SW480 (cell line): Measurements from ENCODE around the gene GPR107.

Source experiments
- DNase-seq: peaks from one replicate; pipeline ENCODE4 v3.0.0-alpha.2; 2016; ENCODE audit warnings: low spot score

The GPR107 gene

DNA sequence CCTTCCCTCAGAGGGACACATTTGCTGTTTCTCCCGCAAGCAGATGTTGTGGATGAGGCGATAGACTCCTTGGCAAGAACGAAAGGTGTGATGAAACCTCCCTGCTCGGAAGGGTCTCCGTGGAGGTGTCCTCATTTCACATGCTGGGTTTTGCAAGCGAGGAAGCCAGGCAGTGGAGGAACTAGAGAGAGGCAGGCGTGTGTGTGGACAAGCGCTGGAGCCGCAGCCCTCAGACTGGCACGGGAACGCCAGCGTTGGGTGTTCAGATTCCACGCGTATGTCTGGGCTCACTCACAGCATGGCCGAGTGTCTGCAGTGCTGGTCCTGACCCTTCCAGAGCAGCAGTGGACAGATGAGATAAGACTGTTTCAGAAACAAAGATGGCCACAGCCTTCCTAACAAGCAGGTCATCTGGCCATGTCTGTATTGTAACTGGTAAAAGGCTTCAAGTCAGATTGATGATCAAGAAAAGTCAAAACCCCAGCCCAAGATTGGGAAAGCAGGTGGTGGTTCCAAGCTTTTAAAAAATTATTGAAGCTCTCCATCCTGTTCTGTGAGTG, 83.5 kb downstream of the GPR107 start:
- DNase-seq: no peak

DNA sequence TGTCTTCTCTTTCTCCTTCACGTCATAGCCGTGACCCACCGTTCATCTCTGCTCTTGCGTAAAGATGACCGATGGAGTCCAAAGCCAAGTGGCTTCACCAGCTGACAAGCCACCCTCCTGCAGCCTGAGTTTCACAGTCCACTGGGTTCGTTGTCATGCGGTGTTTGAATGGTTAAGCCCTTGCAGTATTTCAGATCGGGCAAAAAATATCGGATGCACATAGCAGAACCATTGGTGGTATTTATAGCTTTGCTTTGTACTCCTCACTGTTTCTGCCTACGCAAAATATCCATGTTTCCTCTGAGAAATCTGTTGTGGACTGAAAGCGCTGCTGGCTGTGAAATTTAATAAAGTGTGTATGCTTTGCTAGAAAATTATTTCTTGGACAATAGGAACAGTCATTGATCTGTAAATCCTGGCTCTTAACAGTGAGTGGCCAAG, 84.0 kb downstream of the GPR107 start:
- DNase-seq: no peak

DNA sequence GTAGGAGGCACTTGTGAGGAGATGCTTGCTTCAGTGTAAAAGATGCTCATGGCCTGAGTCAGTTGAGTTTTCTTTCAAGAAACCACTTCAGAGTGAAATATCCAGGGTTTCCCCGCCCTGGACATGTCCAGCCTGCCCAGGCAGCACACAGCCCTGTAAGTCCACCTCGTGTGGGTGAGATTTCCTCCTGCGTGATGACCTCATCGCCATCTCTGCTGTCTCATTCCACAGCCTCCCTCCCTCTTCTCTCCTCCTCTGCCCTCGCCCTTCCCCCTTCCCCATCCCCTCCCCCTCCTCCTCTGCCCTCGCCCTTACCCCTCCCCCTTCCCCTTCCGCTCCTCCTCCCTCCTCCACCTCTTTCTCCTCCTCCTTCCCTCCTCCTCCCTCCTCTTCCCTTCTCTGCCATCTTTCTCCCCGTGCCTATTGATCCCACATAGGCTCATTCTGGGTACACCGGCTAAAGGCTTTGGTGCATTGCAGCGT, 84.5 kb downstream of the GPR107 start:
- peak; percentile 66 for DNase-seq

DNA sequence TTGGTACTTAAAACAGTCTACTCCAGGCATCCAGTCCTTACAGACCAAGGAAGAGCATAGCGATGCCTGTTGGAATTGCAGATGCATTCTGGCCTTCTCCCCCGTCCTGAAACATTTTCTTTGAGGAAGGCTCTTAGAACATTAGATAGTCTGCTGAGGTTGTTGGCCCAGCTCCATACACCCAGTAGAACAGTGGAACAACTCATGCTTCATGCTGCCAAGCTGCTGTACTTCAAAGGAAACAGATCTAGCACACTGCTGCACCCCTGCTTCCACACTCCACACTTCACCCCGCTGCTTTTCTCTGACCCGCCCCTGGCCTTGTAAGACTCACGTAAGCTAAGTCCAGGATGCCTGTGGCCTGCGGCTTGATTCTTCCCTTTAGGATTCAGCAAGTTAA, 85.1 kb downstream of the GPR107 start:
- DNase-seq: peak; percentile 69

DNA sequence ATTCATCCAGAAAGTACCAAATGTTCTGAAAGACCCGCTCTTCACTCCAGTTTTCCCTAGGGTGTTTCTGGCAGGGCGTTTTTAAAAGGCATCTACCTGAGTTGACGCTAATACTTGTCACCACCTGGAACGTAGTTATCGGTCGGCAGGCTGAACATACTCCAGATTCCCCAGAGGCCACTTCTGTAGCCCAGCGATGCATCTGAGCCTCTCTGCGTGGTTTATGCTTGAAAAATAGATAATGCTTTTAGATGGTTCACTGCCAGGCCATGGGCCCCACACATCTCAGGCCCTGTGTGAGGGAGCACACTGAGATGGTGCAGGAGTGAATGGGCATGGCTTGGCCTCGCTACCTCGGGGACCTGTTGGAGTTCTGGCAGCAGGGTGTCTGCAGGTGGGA, 85.5 kb downstream of the GPR107 start:
- no peak for DNase-seq

DNA sequence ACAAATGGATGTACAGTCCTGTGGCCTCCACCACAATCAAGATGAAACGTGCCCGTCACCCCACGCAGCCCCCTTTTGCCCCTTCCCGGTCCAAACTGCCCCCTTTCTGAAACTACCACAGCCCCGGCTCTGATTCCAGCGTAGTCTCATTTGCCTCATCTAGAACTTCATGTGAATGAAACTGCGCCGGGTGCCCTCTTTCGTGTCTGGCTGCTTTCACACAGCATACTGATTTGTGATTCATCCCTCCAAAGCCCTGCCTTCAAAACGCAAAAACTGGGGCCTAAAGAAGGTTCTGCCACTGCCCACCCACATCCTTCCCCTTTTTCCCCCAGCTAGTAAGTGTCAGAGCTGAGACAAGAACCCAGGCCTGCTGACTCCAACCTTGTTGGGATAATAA, 87.0 kb downstream of the GPR107 start:
- DNase-seq: no peak

DNA sequence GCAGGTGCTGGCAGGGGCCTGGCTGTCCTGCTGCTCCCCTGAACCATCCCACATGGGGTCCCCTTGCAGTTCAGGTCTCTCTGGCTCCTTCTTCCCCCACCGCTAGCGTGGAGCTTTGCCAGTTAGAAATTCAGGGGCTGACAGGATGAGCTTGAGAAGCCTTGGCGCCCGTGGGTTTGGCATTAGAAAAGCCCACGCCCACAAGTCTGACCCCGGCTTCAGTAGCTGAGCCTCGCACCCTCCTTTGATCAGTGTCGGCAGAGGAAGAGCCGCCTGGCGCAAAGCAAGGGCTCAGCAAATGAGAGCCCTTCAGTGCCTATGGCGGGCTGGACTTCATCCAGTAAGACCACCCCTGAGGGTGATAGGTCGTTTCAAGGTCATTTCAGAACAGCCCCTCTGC, 88.3 kb downstream of the GPR107 start:
- no peak for DNase-seq

DNA sequence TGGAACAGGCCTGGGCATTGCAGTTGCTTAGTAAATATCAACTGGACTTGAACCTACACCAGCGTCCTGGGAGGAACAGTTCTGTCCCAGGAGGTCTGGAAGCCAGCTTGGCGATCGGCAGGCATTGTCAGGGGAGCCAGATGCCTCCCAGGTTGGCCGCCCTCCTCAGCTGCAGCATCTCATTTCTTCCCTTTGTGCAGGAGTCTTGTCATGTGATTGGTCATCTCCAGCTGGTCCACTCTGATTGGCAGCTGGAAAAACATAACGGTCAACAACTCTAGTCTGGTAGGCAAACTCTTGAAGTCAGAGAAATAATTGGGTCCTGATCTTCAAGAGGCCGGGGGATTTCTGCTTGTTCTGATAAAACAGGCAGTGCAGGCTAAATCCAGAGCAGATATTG, 88.9 kb downstream of the GPR107 start:
- no peak for DNase-seq

DNA sequence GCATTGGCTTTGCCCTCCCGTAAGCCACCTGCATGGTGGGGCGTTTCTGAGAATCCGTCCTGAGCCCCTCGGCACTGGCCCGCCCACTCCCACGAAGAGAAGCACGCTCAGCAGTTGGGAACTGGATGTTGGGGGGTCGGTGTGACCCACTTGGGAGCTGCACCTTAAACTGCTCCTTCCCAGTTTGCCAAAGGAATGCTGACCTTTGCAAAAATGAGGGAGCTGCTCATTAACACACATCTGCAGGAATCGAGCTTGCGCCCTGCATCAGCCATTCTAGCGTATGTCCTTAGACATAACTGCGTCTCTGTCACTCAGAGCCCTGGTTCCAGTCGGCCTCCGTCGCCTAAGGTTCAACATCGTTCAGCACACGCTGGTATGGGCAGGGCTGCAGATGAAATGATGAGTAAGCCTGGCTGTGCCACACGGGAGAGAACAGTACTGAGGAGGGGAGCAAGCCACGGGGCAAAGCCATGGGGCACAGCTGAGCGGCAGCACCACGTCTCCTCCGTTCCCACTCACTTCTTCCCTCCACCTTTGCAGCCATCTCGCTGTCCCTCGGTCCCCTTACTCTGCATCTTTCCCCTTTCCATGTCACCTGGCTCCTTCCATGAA, 89.7 kb downstream of the GPR107 start:
- DNase-seq: no peak

DNA sequence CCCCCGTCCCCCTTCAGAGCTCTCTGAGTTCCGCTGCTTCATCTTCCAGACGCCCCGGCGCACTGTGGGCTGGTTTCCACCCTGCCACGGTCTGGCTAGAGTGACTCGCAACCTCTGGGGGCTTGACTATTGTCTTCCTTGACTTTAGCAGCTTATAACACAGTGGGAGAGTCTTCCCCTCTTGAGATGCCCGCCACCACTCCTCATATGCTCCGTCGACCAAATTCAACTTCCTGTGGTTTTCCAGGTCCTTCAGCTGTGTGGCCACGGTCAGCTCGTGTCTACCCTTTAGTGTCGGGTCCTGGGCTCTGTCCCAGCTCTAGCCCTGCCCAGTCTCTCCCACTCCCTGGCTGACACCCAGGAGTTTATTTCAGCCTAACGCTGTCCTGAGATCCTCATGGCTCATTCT, 90.3 kb downstream of the GPR107 start:
- no peak for DNase-seq

DNA sequence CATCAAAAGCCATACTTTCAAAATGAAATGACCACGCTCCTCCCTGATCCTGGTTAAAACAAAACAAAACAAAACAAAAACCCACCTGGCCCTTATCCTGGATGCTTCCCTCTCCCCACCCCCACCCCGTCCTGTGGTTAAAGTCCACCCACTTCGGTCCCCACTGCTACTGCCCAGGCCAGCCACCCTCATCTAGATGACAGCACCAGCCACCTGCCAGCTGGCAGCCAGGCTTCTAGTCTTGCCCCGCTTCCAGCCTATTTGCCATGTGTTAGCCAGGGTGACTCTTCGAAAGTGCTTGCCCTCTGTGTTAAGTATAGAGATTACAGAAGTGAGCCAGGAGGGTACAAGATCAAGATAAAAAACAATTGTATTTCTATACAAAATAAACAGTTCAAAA, 91.0 kb downstream of the GPR107 start:
- DNase-seq: peak; percentile 71

DNA sequence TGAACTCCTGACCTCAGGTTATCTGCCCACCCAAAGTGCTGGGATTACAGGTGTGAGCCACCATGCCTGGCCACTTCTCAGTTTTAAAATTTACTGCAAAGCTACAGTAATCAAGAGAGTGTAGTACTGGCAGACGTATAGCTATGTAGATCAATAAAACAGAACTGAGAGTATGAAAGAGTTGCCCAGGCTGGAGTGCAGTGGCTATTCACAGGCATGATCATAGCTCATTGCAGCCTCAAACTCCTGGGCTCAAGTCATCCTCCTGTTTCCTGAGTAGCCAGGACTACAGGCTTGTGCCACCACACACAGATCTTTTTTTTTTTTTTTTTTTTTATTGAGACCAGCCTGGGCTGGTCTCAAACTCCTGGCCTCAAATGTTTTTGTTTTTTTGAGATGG, 92.0 kb downstream of the GPR107 start:
- no peak for DNase-seq

DNA sequence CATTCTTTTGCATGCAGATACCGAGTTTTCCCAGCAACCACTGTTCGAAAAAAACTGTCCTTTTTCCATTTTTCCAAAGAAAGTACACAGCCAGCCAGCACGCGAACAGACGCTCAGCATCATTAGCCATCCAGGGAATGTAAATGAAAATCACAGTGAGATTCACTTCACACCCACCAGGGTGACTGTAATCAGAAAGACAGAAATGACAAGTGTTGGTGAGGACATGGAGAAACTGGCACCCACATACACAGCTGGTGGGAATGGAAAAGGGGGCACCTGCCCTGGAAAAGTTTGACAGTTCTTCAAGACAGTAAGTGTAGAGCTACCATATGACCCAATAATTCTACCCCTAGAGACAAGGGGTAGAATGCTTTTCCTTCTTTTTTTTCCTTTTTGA, 93.5 kb downstream of the GPR107 start:
- no peak for DNase-seq

DNA sequence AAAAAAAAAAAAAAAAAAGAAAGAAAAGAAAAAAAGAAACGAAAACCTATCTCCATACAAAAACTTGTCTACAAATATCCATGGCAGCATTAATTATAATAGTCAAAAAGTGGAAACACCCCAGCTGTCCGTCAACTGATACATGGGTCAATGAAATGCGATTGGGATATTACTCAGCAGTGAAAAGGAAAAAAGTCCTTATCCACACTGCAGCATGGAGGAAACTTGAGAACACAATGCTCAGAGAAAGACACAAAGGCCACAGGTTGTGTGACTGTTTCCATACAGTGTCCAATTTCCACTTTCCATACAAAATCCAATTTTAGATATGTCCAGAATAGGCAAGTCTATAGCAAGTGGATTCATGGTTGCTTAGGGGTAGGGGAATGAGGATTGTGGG, 94.2 kb downstream of the GPR107 start:
- no peak for DNase-seq

DNA sequence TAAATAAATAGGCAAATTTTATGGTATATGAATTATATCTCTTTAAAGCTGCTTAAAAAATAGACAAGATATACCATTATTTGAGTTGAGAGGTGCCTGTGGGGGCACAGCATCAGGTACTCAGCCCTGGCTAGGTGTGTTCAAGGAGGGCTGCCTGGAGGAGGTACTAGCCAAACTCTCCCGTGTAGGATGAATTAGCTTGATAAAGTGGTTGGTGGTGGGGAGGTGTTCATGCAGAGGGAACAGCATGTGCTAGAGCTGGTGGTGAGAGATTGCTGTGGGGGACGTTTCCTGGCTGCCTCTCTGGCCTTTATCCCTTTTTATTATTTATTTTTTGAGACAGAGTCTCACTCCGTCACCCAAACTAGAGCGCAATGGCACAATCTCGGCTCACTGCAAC, 95.3 kb downstream of the GPR107 start:
- DNase-seq: no peak

DNA sequence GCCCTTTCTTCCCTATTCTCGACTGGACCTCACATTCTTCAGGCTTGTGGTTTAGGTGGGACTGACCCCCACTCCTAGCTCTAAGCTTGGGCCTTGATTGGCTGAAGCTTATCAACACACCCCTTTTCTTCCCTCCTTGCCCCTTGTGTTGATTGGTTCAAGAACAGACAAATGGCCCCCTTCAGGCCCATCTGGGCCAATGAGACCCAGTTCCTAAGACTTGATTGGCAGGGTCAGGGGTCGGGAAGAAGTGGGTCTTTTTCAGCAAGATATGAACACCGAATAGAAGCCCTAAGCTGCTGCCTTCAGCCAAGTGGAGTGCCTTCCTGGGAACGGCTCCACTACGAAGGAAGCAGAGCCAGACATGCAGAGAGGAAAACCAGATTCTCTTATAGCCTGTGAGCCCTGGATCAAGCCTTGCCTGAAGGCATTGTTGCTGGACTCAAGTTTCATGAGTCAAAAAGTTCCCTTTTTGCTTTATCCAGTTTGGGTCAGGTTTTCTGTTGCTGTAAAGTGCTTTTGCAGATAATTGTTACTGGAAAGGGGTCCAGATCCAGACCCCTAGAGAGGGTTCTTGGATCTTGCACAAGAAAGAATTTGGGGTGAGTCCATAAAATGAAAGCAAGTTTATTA, 96.1 kb downstream of the GPR107 start:
- no peak for DNase-seq

DNA sequence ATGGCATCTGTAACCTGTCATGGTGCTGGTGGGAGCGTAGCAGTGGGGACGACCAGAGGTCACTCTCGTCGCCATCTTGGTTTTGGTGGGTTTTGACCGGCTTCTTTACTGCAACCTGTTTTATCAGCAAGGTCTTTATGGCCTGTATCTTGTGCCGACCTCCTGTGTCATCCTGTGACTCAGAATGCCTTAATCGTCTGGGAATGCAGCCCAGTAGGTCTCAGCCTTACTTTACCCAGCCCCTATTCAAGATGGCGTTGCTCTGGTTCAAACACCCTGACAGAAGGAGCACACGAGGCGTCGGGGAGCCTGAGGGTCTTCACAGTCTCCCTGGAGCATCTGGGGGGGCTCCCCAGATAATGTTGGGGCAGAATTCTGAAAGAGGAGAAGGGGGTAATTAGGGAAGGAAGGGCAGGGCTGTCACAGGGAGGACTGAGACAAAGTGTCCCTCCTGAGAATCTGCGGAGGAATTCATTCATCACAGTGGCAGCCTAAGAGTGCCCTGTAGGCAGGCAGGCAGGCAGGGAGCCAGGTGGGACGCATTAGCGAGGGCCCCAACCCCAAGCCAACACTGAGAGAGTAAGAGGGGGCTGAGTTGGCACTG, 97.2 kb downstream of the GPR107 start:
- no peak for DNase-seq

DNA sequence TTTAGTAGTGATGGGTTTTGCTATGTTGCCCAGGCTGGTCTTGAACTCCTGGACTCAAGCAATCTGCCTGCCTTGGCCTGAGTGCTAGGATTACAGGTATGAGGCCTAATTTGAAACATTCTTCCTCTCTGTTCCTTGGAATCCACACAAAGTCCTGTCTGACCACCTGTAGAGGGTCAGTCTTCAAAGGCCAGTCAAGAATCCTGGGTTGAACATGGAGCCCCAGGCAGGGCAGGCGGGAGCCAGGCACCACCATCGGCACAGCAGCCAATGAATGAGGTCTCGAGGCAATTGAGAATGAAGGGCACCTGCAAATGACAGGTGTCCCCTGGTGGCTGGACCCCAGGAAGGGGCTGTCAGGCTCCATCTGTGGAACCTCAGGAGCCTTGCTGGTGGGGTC, 101.1 kb downstream of the GPR107 start:
- DNase-seq: no peak

DNA sequence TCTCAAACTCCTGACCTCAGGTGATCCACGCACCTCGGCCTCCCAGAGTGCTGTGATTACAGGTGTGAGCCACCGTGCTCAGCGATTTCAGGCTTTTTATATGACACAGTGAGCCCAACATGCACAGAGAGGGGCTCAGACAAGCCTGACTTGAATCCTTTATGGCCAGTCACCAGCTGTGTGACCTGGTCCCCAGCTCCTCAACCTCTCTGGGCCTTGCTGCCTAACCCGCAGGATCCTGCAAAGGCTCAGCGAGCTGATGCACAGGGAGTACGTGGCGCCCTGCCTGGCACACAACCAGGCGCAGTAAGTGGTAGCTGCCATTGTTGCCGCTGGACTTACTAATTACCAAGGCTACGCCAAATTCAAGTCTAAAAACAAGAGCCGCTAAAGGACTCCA, 101.9 kb downstream of the GPR107 start:
- DNase-seq: no peak

DNA sequence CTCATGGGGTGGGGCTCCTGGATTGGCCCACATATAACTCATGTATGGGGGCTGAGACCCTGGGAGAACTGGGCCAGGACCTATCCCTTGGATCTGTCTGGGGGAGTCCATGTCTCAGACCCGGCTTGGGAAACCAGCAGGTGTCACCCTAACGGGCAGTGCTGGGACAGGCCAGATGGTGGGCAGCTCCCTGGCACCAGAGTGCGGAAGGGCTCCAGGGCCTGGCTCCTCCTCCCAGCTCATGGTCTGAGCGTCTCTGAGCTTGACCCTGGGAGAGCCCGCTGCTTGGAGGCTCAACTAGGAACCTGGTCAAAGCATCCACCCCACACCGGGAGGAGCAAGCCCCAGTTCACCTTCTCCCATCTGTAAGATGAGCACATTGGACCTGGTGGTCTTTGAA, 103.0 kb downstream of the GPR107 start:
- DNase-seq: no peak

DNA sequence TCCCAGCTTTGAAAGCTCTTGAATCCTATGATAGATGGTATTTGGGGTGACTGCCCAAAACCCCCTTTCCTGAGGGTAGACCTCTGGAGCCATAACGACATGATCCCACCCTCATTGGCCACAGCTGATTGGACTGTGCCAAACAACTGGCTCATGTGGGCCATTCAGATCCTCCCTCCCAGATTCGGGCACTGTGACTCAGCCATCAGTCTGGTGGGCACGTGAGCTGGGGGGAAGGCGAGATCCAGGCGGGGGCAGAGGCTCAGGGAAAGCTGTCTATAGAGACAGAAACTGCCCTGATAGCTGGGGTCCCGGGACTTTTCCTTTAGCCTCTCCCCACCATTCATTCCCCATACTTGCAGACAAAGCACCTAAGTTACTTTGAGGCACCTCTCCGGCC, 103.4 kb downstream of the GPR107 start:
- no peak for DNase-seq

DNA sequence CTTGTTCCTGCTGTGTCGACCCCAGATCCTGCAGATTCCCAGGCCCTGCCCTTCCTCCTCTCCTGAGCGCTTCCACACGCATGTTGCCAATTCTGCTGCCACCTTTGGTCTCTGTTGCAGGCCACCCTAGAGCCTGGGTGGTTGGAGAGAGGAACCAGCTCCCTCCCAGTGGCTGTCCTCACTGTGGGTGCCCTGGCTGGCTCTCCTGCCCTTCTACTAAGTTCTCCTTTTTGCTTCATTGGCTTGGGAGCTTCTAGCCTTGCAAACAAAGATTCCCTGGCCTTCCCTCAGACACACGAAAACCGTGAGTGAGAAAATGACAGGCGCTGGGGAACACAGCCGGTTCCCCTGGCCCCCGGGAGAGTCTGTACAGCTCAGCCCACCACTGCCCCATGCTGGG, 104.3 kb downstream of the GPR107 start:
- no peak for DNase-seq

DNA sequence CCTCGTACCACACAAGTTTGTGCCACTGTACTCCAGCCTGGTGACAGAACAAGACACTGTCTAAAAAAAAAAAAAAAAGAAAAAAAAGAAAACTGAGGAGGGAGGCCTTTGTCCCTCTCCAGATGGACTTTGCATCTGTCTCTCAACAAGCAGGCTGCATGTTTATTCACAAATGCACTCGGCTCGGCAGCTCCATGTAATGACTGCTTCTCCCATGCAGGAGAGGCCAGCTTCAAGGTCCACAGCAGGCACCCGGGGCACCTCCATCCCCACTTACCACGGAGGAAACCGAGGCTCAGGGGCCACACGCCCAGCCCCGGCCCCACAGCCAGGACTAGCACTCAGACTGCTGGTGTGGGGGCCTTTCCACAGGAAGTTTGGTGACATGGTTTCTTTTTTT, 105.4 kb downstream of the GPR107 start:
- DNase-seq: no peak
